DND-41 (cell line): ENCODE data around the gene ABCC10.

ENCODE experiments used
- CTCF ChIP-seq: IDR thresholded peaks from 2 replicates; pipeline ENCODE4 v1.5.1; 2012; ENCODE audit warnings: borderline replicate concordance, low read length, moderate library complexity, mild to moderate bottlenecking; ENCODE audit not compliant: poor library complexity, severe bottlenecking; ENCODE audit errors: extremely low read depth
- EZH2 ChIP-seq: IDR thresholded peaks from 3 replicates; pipeline ENCODE4 v1.6.1; 2012; ENCODE audit warnings: borderline replicate concordance, low read depth, mild to moderate bottlenecking, moderate library complexity, low read length, inconsistent platforms; ENCODE audit not compliant: severe bottlenecking

- TF ChIP-seq CTCF, result no peak
- TF ChIP-seq EZH2, result no peak
Measured at GRCh38 chr6:43436577-43437282, 9.4 kb downstream of the ABCC10 start.
